ENCODE results near the gene PDE4D. TPM values are rescaled to one million over a fixed set of nuclear protein-coding genes. Genes with fewer than 3 reads are reported as not detected.

The PDE4D gene
- total RNA-seq, 1 donor from 2014 or later: 44.8 TPM

- Histone ChIP-seq H3K4me1 (no peaks in the 10 kb centered on the region), H3K36me3 (no peaks in the 10 kb centered on the region), H3K9me3 (no peaks in the 10 kb centered on the region), H3K27ac (no peak overlapping the region), H3K4me3 (no peak overlapping the region), H3K27me3 (no peaks in the 10 kb centered on the region)
- intact Hi-C loops (cut with DNase I): no loop called here
- no peak for DNase-seq (ENCODE audit: low spot score in 2 of 2)
- TF ChIP-seq, protein P1, sequence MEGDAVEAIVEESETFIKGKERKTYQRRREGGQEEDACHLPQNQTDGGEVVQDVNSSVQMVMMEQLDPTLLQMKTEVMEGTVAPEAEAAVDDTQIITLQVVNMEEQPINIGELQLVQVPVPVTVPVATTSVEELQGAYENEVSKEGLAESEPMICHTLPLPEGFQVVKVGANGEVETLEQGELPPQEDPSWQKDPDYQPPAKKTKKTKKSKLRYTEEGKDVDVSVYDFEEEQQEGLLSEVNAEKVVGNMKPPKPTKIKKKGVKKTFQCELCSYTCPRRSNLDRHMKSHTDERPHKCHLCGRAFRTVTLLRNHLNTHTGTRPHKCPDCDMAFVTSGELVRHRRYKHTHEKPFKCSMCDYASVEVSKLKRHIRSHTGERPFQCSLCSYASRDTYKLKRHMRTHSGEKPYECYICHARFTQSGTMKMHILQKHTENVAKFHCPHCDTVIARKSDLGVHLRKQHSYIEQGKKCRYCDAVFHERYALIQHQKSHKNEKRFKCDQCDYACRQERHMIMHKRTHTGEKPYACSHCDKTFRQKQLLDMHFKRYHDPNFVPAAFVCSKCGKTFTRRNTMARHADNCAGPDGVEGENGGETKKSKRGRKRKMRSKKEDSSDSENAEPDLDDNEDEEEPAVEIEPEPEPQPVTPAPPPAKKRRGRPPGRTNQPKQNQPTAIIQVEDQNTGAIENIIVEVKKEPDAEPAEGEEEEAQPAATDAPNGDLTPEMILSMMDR (IDR thresholded peaks at IDR 0.05): no peak
Observed at GRCh38 chr5:59241119-59241518, 652.4 kb downstream of the PDE4D start.

GRCh38 chr5:59238126-59238902, 655.2 kb downstream of the PDE4D start:
- no peak for DNase-seq (ENCODE audit: low spot score in 2 of 2)
- Histone ChIP-seq H3K9me3 (no peaks in the 10 kb centered on the region), H3K27ac (no peak overlapping the region), H3K36me3 (no peaks in the 10 kb centered on the region), H3K4me1 (no peaks in the 10 kb centered on the region), H3K27me3 (no peaks in the 10 kb centered on the region), H3K4me3 (no peak overlapping the region)
- intact Hi-C loops (cut with DNase I): no loop called here
- TF ChIP-seq, protein P1 (IDR thresholded peaks at IDR 0.05): no peak

- no peak overlapping the region for H3K4me3 ChIP-seq
- no peak overlapping the region for H3K27ac ChIP-seq
- H3K27me3 ChIP-seq: no peaks in the 10 kb centered on the region
- TF ChIP-seq, protein P1 (IDR thresholded peaks at IDR 0.05): no peak
- no peaks in the 10 kb centered on the region for H3K36me3 ChIP-seq
- H3K4me1 ChIP-seq: no peaks in the 10 kb centered on the region
- no peaks in the 10 kb centered on the region for H3K9me3 ChIP-seq
- no peak for DNase-seq (ENCODE audit: low spot score in 2 of 2)
- intact Hi-C loops (cut with DNase I): no loop called here
Observed at GRCh38 chr5:59236986-59237385, 656.5 kb downstream of the PDE4D start.

- Histone ChIP-seq H3K4me3 (no peak overlapping the region), H3K36me3 (no peaks in the 10 kb centered on the region), H3K27ac (no peak overlapping the region), H3K27me3 (no peaks in the 10 kb centered on the region), H3K4me1 (no peaks in the 10 kb centered on the region), H3K9me3 (no peaks in the 10 kb centered on the region)
- TF ChIP-seq, protein P1 (IDR thresholded peaks at IDR 0.05): no peak
- DNase-seq (ENCODE audit: low spot score in 2 of 2): no peak
- intact Hi-C loops (cut with DNase I): no loop called here
Observed at GRCh38 chr5:59236448-59236847, 657.1 kb downstream of the PDE4D start.

- intact Hi-C loops (cut with DNase I): no loop called here
- no peaks in the 10 kb centered on the region for H3K36me3 ChIP-seq
- no peak for DNase-seq (ENCODE audit: low spot score in 2 of 2)
- H3K4me3 ChIP-seq: no peak overlapping the region
- TF ChIP-seq, protein P1 (IDR thresholded peaks at IDR 0.05): no peak
- H3K4me1 ChIP-seq: no peaks in the 10 kb centered on the region
- H3K27ac ChIP-seq: no peak overlapping the region
- H3K27me3 ChIP-seq: no peaks in the 10 kb centered on the region
- no peaks in the 10 kb centered on the region for H3K9me3 ChIP-seq
Observed at GRCh38 chr5:59234236-59234635, 659.3 kb downstream of the PDE4D start.
